GM12878 (cell line): ENCODE data around the gene CUTC. TPM values are rescaled to one million over a fixed set of nuclear protein-coding genes. Genes with fewer than 3 reads are reported as not detected.

ENCODE experiments used
- BCL11A ChIP-seq: IDR thresholded peaks from 2 replicates; pipeline ENCODE4 v1.6.1; 2011; ENCODE audit warnings: low read depth, low read length
- BMI1 ChIP-seq: fragments of 450-650 bp; IDR thresholded peaks from 2 replicates; pipeline ENCODE4 v1.6.1; 2016; ENCODE audit warnings: mild to moderate bottlenecking, moderate library complexity, borderline replicate concordance
- BRCA1 ChIP-seq: IDR thresholded peaks from 2 replicates; pipeline ENCODE4 v1.6.1; 2011; ENCODE audit warnings: low read depth, low read length, improper control_type of control experiment
- CHD4 ChIP-seq: fragments of 200-600 bp; sonication (generic); IDR thresholded peaks from 2 replicates; pipeline ENCODE4 v1.6.1; 2016; ENCODE audit warnings: mild to moderate bottlenecking
- CREM ChIP-seq: IDR thresholded peaks from 2 replicates; pipeline ENCODE4 v1.6.1; 2014; ENCODE audit warnings: antibody characterized with exemption, low read depth
- HDAC2 ChIP-seq: fragments of 200-600 bp; sonication (generic); IDR thresholded peaks from 2 replicates; pipeline ENCODE4 v1.6.1; 2017
- IKZF2 ChIP-seq, 2 experiments: fragments of 450-650 bp; IDR thresholded peaks; 2 replicates each; pipeline ENCODE4 v1.6.1; 2017; ENCODE audit warnings: mild to moderate bottlenecking in 2 of 2, moderate library complexity in 2 of 2
- LARP7 ChIP-seq: fragments of 450-650 bp; IDR thresholded peaks from 2 replicates; pipeline ENCODE4 v1.6.1; 2017; ENCODE audit warnings: mild to moderate bottlenecking
- MTA2 ChIP-seq: fragments of 450-650 bp; IDR thresholded peaks from 2 replicates; pipeline ENCODE4 v1.6.1; 2016; ENCODE audit warnings: low read depth, mild to moderate bottlenecking, moderate library complexity
- MXI1 ChIP-seq: fragments of 150-350 bp; IDR thresholded peaks from 2 replicates; pipeline ENCODE4 v1.6.1; 2011; ENCODE audit warnings: low read depth, mild to moderate bottlenecking, inconsistent platforms, low read length, improper control_type of control experiment
- NFYA ChIP-seq: IDR thresholded peaks from 2 replicates; pipeline ENCODE4 v1.6.1; 2011; ENCODE audit warnings: low read depth, mild to moderate bottlenecking, low read length, improper control_type of control experiment, borderline replicate concordance
- PAX8 ChIP-seq: fragments of 450-650 bp; IDR thresholded peaks from 2 replicates; pipeline ENCODE4 v1.6.1; 2017; ENCODE audit warnings: mild to moderate bottlenecking, moderate library complexity
- POLR2A ChIP-seq: IDR thresholded peaks from 2 replicates; pipeline ENCODE4 v1.6.1; 2011; ENCODE audit warnings: low read depth, mild to moderate bottlenecking, low read length
- RAD51 ChIP-seq: fragments of 450-650 bp; IDR thresholded peaks from 2 replicates; pipeline ENCODE4 v1.6.1; 2016; ENCODE audit warnings: moderate library complexity, mild to moderate bottlenecking, inconsistent platforms
- RFX5 ChIP-seq: IDR thresholded peaks from 2 replicates; pipeline ENCODE4 v1.6.1; 2011; ENCODE audit warnings: low read depth, low read length, improper control_type of control experiment
- SMAD1 ChIP-seq: fragments of 450-650 bp; IDR thresholded peaks from 2 replicates; pipeline ENCODE4 v1.6.1; 2018; ENCODE audit warnings: mild to moderate bottlenecking, low read depth; ENCODE audit not compliant: partially characterized antibody
- SMARCA5 ChIP-seq: fragments of 450-650 bp; IDR thresholded peaks from 2 replicates; pipeline ENCODE4 v1.6.1; 2017; ENCODE audit warnings: mild to moderate bottlenecking
- SP1 ChIP-seq: IDR thresholded peaks from one replicate; pipeline ENCODE4 v1.6.1; 2011; ENCODE audit warnings: low read depth, low read length
- SREBF1 ChIP-seq: IDR thresholded peaks from 2 replicates; pipeline ENCODE4 v1.6.1; 2012; ENCODE audit warnings: mild to moderate bottlenecking, low read length
- STAT1 ChIP-seq: fragments of 450-650 bp; conservative IDR thresholded peaks from 2 replicates; pipeline ENCODE4 v1.6.1; 2014; ENCODE audit warnings: antibody characterized with exemption, mild to moderate bottlenecking
- TARDBP ChIP-seq: IDR thresholded peaks from 2 replicates; pipeline ENCODE4 v1.6.1; 2016; ENCODE audit warnings: borderline replicate concordance
- TBL1XR1 ChIP-seq: IDR thresholded peaks from 2 replicates; pipeline ENCODE4 v1.6.1; 2012; ENCODE audit warnings: low read depth, low read length, improper control_type of control experiment
- TCF3 ChIP-seq: IDR thresholded peaks from 2 replicates; pipeline ENCODE4 v1.6.1; 2012; ENCODE audit warnings: low read depth, mild to moderate bottlenecking, low read length, borderline replicate concordance; ENCODE audit not compliant: insufficient read depth
- TCF7 ChIP-seq: IDR thresholded peaks from 2 replicates; pipeline ENCODE4 v1.6.1; 2014; ENCODE audit warnings: antibody characterized with exemption, borderline replicate concordance
- YY1 ChIP-seq: IDR thresholded peaks from 2 replicates; pipeline ENCODE4 v1.6.1; 2011; ENCODE audit warnings: low read depth, mild to moderate bottlenecking, low read length
- ZNF217 ChIP-seq: fragments of 450-650 bp; IDR thresholded peaks from 2 replicates; pipeline ENCODE4 v1.6.1; 2017; ENCODE audit warnings: antibody characterized with exemption, mild to moderate bottlenecking
- ZSCAN29 ChIP-seq: fragments of 450-650 bp; IDR thresholded peaks from 2 replicates; pipeline ENCODE4 v1.6.1; 2017; ENCODE audit warnings: mild to moderate bottlenecking, moderate library complexity
- polyA plus RNA-seq, 11 experiments: library from polyadenylated mRNA; depleted of rRNA in 4 of 11; unstranded in 6 of 11; stranded (reverse) in 5 of 11; fragments of >200 nt; fragmentation: Nextera tagmentation in 4 of 11; fragmentation: Illumina TruSeq in 1 of 11; extraction: Ambion mirVana in 4 of 11; extraction: Trizol in 1 of 11; gene quantifications; 1 replicate in 1 of 11; 2 replicates in 10 of 11; pipeline versions ENCODE4 v1.2.1 to v1.2.3, GENCODE V29; 2011 to 2016; ENCODE audit warnings: inconsistent platforms in 2 of 11, missing spikeins in 2 of 11, low read depth in 1 of 11
- total RNA-seq, 4 experiments: library from RNA; depleted of rRNA in 3 of 4; stranded (reverse); fragments of >200 nt in 3 of 4; fragmentation: Illumina TruSeq in 1 of 4; extraction: Trizol in 1 of 4; gene quantifications; 2 replicates each; pipeline versions ENCODE4 v1.2.1 to v1.2.3, GENCODE V29; 2013 to 2021
- TF ChIP-seq, protein P1 (sequence below): fragments of 450-650 bp; IDR thresholded peaks from 2 replicates; pipeline ENCODE4 v1.6.1; 2017; ENCODE audit warnings: borderline replicate concordance
- TF ChIP-seq, protein P2 (sequence below): IDR thresholded peaks from 2 replicates; pipeline ENCODE4 v1.6.1; 2012; ENCODE audit warnings: low read depth, low read length, improper control_type of control experiment
- TF ChIP-seq, protein P3 (sequence below): IDR thresholded peaks from 2 replicates; pipeline ENCODE4 v1.6.1; 2012; ENCODE audit warnings: low read depth, low read length, improper control_type of control experiment
- TF ChIP-seq, protein P4 (sequence below): fragments of 450-650 bp; formaldehyde crosslinking; IDR thresholded peaks from 2 replicates; pipeline ENCODE4 v1.4.0; 2022; ENCODE audit warnings: mild to moderate bottlenecking, moderate library complexity

The CUTC gene
- total and polyA plus RNA-seq, 10 of the 15 experiments (the other 5 are each of a cell fraction or from before 2014, with no cell fraction given), result 23.8 to 71.7 (median 40.8) TPM

DNA sequence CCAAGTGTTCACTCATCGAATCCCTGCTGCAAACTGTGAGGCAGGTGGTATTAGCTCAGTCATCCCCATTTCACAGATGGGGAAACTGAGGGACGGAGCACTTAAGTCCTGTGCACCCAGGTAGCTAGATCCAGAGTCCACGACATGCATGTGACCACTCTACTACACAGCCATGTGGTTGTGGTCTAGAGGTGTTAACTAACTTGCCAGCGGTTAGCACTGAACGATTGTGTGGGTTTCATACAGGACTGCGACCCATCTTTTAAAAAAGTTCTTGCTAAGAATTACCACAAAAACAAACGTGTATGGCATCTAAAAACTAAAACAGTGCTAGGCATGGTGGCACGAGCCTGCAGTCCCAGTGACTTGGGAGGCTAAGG, 34.3 kb downstream of the CUTC start (continued):
- TF ChIP-seq IKZF2 (IDR thresholded peaks at IDR 0.05) (peak; percentile 12 to 29; a peak in 2 of 4 replicates), BRCA1 (no peak), MXI1 (no peak), RAD51 (peak; percentile 57), TBL1XR1 (no peak), RFX5 (no peak), ZNF217 (peak; percentile 88), POLR2A (no peak), SMARCA5 (peak; percentile 91), TARDBP (no peak), CREM (no peak), MTA2 (peak; percentile 73), SMAD1 (no peak), TCF7 (no peak), TCF3 (no peak), CHD4 (no peak), BCL11A (peak; percentile 77; the same call in 1 of the 2 replicates), LARP7 (no peak), BMI1 (no peak), NFYA (no peak), STAT1 (no peak), SREBF1 (no peak), SP1 (no peak), PAX8 (no peak), HDAC2 (no peak), ZSCAN29 (no peak), YY1 (no peak)
- TF ChIP-seq, protein P1, sequence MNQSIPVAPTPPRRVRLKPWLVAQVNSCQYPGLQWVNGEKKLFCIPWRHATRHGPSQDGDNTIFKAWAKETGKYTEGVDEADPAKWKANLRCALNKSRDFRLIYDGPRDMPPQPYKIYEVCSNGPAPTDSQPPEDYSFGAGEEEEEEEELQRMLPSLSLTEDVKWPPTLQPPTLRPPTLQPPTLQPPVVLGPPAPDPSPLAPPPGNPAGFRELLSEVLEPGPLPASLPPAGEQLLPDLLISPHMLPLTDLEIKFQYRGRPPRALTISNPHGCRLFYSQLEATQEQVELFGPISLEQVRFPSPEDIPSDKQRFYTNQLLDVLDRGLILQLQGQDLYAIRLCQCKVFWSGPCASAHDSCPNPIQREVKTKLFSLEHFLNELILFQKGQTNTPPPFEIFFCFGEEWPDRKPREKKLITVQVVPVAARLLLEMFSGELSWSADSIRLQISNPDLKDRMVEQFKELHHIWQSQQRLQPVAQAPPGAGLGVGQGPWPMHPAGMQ, result no peak
- TF ChIP-seq, protein P2, sequence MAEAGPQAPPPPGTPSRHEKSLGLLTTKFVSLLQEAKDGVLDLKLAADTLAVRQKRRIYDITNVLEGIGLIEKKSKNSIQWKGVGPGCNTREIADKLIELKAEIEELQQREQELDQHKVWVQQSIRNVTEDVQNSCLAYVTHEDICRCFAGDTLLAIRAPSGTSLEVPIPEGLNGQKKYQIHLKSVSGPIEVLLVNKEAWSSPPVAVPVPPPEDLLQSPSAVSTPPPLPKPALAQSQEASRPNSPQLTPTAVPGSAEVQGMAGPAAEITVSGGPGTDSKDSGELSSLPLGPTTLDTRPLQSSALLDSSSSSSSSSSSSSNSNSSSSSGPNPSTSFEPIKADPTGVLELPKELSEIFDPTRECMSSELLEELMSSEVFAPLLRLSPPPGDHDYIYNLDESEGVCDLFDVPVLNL, result no peak
- TF ChIP-seq, protein P3, sequence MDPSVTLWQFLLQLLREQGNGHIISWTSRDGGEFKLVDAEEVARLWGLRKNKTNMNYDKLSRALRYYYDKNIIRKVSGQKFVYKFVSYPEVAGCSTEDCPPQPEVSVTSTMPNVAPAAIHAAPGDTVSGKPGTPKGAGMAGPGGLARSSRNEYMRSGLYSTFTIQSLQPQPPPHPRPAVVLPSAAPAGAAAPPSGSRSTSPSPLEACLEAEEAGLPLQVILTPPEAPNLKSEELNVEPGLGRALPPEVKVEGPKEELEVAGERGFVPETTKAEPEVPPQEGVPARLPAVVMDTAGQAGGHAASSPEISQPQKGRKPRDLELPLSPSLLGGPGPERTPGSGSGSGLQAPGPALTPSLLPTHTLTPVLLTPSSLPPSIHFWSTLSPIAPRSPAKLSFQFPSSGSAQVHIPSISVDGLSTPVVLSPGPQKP, result no peak
- TF ChIP-seq, protein P4, sequence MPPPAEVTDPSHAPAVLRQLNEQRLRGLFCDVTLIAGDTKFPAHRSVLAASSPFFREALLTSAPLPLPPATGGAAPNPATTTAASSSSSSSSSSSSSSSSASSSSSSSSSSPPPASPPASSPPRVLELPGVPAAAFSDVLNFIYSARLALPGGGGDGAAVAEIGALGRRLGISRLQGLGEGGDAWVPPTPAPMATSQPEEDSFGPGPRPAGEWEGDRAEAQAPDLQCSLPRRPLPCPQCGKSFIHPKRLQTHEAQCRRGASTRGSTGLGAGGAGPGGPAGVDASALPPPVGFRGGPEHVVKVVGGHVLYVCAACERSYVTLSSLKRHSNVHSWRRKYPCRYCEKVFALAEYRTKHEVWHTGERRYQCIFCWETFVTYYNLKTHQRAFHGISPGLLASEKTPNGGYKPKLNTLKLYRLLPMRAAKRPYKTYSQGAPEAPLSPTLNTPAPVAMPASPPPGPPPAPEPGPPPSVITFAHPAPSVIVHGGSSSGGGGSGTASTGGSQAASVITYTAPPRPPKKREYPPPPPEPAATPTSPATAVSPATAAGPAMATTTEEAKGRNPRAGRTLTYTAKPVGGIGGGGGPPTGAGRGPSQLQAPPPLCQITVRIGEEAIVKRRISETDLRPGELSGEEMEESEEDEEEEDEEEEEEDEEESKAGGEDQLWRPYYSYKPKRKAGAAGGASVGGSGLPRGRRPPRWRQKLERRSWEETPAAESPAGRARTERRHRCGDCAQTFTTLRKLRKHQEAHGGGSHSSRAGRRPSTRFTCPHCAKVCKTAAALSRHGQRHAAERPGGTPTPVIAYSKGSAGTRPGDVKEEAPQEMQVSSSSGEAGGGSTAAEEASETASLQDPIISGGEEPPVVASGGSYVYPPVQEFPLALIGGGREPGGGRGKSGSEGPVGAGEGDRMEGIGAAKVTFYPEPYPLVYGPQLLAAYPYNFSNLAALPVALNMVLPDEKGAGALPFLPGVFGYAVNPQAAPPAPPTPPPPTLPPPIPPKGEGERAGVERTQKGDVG (CRISPR knock-in tag), result no peak
